Embryonic facial prominence (tissue), 1 donor: Measurements from ENCODE around the gene STIM2.
"Not testable (repeated sequence)": the region's sequence is repeated elsewhere in the genome, so short reads cannot be mapped to it uniquely, and the experiment has no call there.

ENCODE experiments used
- DNase-seq: peaks from one replicate; pipeline ENCODE4 v3.0.0-alpha.2; 2016; ENCODE audit errors: extremely low spot score

STIM2 gene

GRCh38 chr4:26867914-26868684, 7.5 kb downstream of the STIM2 start:
- no peak for DNase-seq

- no peak for DNase-seq
Observed at GRCh38 chr4:26870576-26871262, 10.1 kb downstream of the STIM2 start.

- DNase-seq, result no peak
Observed at GRCh38 chr4:26871611-26872010, 11.0 kb downstream of the STIM2 start.

GRCh38 chr4:26873391-26874026, 12.9 kb downstream of the STIM2 start:
- DNase-seq, result no peak

GRCh38 chr4:26874110-26874509, 13.5 kb downstream of the STIM2 start:
- DNase-seq, result no peak

GRCh38 chr4:26877406-26877805, 16.8 kb downstream of the STIM2 start:
- DNase-seq, result no peak

- no peak for DNase-seq
Observed at GRCh38 chr4:26877961-26878360, 17.3 kb downstream of the STIM2 start.

- DNase-seq, result no peak
Observed at GRCh38 chr4:26878794-26879391, 18.3 kb downstream of the STIM2 start.

GRCh38 chr4:26879805-26880204, 19.2 kb downstream of the STIM2 start:
- no peak for DNase-seq

- DNase-seq, result no peak
Observed at GRCh38 chr4:26884026-26884425, 23.4 kb downstream of the STIM2 start.

GRCh38 chr4:26884486-26884988, 23.9 kb downstream of the STIM2 start:
- no peak for DNase-seq

GRCh38 chr4:26885912-26886274, 25.3 kb downstream of the STIM2 start:
- no peak for DNase-seq

GRCh38 chr4:26887143-26887542, 26.5 kb downstream of the STIM2 start:
- DNase-seq, result no peak

GRCh38 chr4:26887809-26888208, 27.2 kb downstream of the STIM2 start:
- no peak for DNase-seq

GRCh38 chr4:26889356-26889755, 28.7 kb downstream of the STIM2 start:
- DNase-seq, result no peak

- DNase-seq, result no peak
Observed at GRCh38 chr4:26891054-26891453, 30.4 kb downstream of the STIM2 start.

GRCh38 chr4:26891867-26892266, 31.2 kb downstream of the STIM2 start:
- DNase-seq, result no peak

GRCh38 chr4:26892480-26893150, 32.0 kb downstream of the STIM2 start:
- DNase-seq, result no peak

GRCh38 chr4:26893491-26893890, 32.9 kb downstream of the STIM2 start:
- no peak for DNase-seq

- DNase-seq, result not testable (repeated sequence)
Observed at GRCh38 chr4:26894881-26895280, 34.2 kb downstream of the STIM2 start.

- no peak for DNase-seq
Observed at GRCh38 chr4:26896636-26897035, 36.0 kb downstream of the STIM2 start.

- no peak for DNase-seq
Observed at GRCh38 chr4:26899991-26900390, 39.4 kb downstream of the STIM2 start.
